GM18517 (cell line): ENCODE data around the gene RBX1.

Experiments
- ATAC-seq: cut with Tn5 transposase; IDR thresholded peaks from one replicate; pipeline ENCODE4 v1.9.1; 2021; ENCODE audit warnings: mild to moderate bottlenecking, moderate library complexity; ENCODE audit not compliant: unreplicated experiment

Gene RBX1

DNA sequence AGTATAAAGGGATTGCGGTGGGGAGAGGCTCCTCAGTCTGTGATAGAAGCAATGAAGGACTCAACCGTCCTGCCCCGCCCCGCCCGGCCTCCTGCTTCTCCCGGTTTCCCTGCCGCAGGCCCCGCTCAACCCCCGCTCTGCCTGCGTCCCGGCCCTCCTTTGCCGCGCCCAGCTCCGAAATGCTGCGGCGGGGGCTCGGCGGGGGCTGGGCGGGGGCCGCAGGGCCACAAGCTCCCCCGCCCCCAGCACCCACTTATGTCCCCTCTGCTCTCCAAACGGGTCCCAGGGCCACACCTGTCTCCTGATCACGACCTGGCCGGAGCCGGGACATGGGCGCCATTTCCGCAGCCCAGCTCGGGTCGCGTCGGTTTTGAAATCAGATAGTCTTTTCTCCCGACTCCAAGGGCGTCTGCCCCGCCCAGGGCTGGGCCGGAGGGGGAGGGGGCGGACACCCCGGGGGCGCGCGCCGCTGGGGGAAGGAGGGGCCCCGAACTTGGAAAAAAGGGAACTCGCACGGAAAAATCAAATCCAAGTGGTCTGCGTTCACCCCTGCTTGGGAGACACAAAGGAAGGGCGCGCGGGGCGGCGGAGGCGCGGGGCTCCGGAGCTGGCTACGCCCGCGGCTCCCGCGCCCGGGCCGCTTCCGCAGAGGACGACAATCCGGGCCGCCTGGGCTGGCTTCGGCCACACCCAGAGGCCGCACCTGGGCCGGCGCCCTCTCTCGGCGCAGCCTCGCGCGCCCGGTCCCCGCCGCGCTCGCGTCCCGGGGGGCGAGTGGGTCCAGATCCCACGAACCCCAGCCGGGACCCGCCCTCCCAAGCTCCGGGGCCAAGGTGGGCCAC, 70.7 kb downstream of the RBX1 start:
- no peak for ATAC-seq

DNA sequence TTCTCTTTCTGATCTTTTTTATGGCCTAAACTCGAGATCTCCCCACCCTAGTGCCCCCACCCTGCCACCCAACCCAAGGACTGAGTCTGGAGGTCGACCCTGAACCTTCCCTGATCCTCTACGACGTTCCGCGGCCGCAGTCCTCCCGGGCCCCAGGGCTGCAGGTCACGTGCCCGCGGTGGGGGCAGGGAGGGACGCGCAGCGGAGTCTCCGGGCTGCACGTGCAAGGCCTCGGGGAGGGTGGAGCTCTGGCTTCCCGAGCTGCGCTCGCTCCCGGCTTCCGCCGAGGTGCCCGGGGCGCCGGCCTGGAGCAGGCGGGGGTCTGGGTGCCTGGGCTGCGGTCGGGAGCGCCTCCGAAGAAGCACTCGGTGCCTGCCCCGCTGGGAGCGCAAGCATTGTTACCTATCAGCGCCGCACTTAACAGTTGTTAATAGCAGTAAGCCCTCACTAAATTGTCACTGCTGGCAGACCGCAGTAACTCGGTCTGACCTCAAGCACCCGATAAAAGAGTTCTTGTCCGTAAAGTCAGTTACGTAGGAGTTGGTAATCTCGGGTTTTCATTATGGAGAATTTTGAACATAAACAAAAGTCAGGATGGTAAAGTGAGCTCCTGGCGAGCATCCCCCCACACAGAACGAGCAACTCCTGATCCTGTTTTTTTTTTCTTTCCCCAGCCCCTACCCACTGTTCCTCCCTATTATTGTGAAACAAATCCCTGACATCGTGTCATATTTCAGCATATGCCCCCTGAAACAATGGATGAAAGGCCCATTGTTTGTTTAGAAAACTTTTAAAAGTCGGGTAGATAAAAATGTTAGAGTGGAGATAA, 71.5 kb downstream of the RBX1 start:
- ATAC-seq: no peak
